Liver (tissue), 9 donors: Measurements from ENCODE around the gene DIS3L2. TPM values are rescaled to one million over a fixed set of nuclear protein-coding genes. Genes with fewer than 3 reads are reported as not detected.

Experiments used
- DNase-seq: peaks from one replicate; pipeline ENCODE4 v3.0.0-alpha.2; 2017; ENCODE audit warnings: low spot score
- H3K27ac ChIP-seq, 2 donors: one replicate each; pipeline ENCODE4 v1.7.0; 2013; ENCODE audit warnings: inconsistent platforms in 2 of 2, low read length in 2 of 2, control low read depth in 1 of 2, low read depth in 1 of 2, mild to moderate bottlenecking in 1 of 2
- H3K27me3 ChIP-seq, 4 donors: one replicate each; pipeline versions ENCODE4 v1.6.1 to v1.7.0; 2013; ENCODE audit warnings: low read length in 3 of 4, inconsistent platforms in 1 of 4, mild to moderate bottlenecking in 1 of 4, moderate library complexity in 1 of 4; ENCODE audit not compliant: control insufficient read depth in 4 of 4, insufficient read depth in 4 of 4
- H3K36me3 ChIP-seq, 4 donors: one replicate each; pipeline versions ENCODE4 v1.6.1 to v1.7.0; 2013; ENCODE audit warnings: low read length in 3 of 4, mild to moderate bottlenecking in 3 of 4, low read depth in 1 of 4, moderate library complexity in 1 of 4; ENCODE audit not compliant: control insufficient read depth in 4 of 4, insufficient read depth in 3 of 4
- H3K4me1 ChIP-seq, 4 donors: one replicate each; pipeline versions ENCODE4 v1.6.1 to v1.7.0; 2013; ENCODE audit warnings: low read length in 3 of 4, mild to moderate bottlenecking in 3 of 4, moderate library complexity in 1 of 4; ENCODE audit not compliant: control insufficient read depth in 4 of 4, insufficient read depth in 4 of 4
- H3K4me3 ChIP-seq, 3 donors: one replicate each; pipeline versions ENCODE4 v1.6.1 to v1.7.0; 2013; ENCODE audit warnings: low read length in 3 of 3, control low read depth in 1 of 3, low read depth in 1 of 3, mild to moderate bottlenecking in 1 of 3
- H3K9ac ChIP-seq, 2 donors: one replicate each; pipeline ENCODE4 v1.7.0; 2013; ENCODE audit warnings: low read length in 2 of 2, mild to moderate bottlenecking in 2 of 2, moderate library complexity in 2 of 2, control low read depth in 1 of 2, low read depth in 1 of 2
- H3K9me3 ChIP-seq, 4 donors: one replicate each; pipeline versions ENCODE4 v1.6.1 to v1.7.0; 2013; ENCODE audit warnings: low read length in 3 of 4; ENCODE audit not compliant: control insufficient read depth in 4 of 4
- EGR1 ChIP-seq, 2 donors: IDR thresholded peaks; 2 replicates each; pipeline ENCODE4 v1.6.1; 2016 to 2018; ENCODE audit warnings: antibody characterized with exemption in 2 of 2, low read depth in 2 of 2
- FOXA1 ChIP-seq: IDR thresholded peaks from 2 replicates; pipeline ENCODE4 v1.6.1; 2016; ENCODE audit warnings: antibody characterized with exemption
- FOXA2 ChIP-seq: IDR thresholded peaks from 2 replicates; pipeline ENCODE4 v1.6.1; 2016; ENCODE audit warnings: antibody characterized with exemption
- HNF4A ChIP-seq, 2 donors: conservative IDR thresholded peaks; 2 replicates each; pipeline ENCODE4 v1.6.1; 2016; ENCODE audit warnings: antibody characterized with exemption in 2 of 2, mild to moderate bottlenecking in 2 of 2
- HNF4G ChIP-seq: IDR thresholded peaks from 2 replicates; pipeline ENCODE4 v1.6.1; 2016; ENCODE audit warnings: antibody characterized with exemption
- JUND ChIP-seq, 2 donors: IDR thresholded peaks; 2 replicates each; pipeline ENCODE4 v1.6.1; 2016; ENCODE audit warnings: antibody characterized with exemption in 2 of 2
- NR2F2 ChIP-seq: IDR thresholded peaks from 2 replicates; pipeline ENCODE4 v1.6.1; 2016; ENCODE audit warnings: antibody characterized with exemption
- RAD21 ChIP-seq, 2 donors: IDR thresholded peaks; 2 replicates each; pipeline ENCODE4 v1.6.1; 2016; ENCODE audit warnings: antibody characterized with exemption in 2 of 2, mild to moderate bottlenecking in 2 of 2
- SP1 ChIP-seq: IDR thresholded peaks from 2 replicates; pipeline ENCODE4 v1.6.1; 2018; ENCODE audit warnings: antibody characterized with exemption, mild to moderate bottlenecking
- YY1 ChIP-seq: IDR thresholded peaks from 2 replicates; pipeline ENCODE4 v1.6.1; 2016; ENCODE audit warnings: antibody characterized with exemption, mild to moderate bottlenecking
- WGBS: extraction: QIAGEN DNeasy Blood & Tissue Kit; methylation state at CpG from one replicate; pipeline ENCODE4 v1.1.7; 2013; 5-methylcytosine and 5-hydroxymethylcytosine counted together
- polyA plus RNA-seq, 2 donors: library from polyadenylated mRNA; stranded (reverse) in 1 of 2; unstranded in 1 of 2; fragments of 200-250 nt in 1 of 2; fragments of >200 nt in 1 of 2; fragmentation: Nextera tagmentation in 1 of 2; extraction: Ambion mirVana in 1 of 2; gene quantifications; one replicate each; pipeline versions ENCODE4 v1.2.1 to v1.2.3, GENCODE V29; 2013 to 2015
- total RNA-seq, 2 donors: library from RNA; depleted of rRNA; stranded (reverse); fragments of >200 nt; gene quantifications; one replicate each; pipeline ENCODE4 v1.2.3, GENCODE V29; 2014
- TF ChIP-seq, protein P1 (sequence below): IDR thresholded peaks from 2 replicates; pipeline ENCODE4 v1.6.1; 2016; ENCODE audit warnings: antibody characterized with exemption
- TF ChIP-seq, protein P2 (sequence below): fragments of 150-350 bp; IDR thresholded peaks from 2 replicates; pipeline ENCODE4 v1.5.1; 2017; ENCODE audit warnings: improper control_type of control experiment, low read depth, low read length; ENCODE audit not compliant: missing input control
- TF ChIP-seq, protein P3 (sequence below): IDR thresholded peaks from 2 replicates; pipeline ENCODE4 v1.6.1; 2016; ENCODE audit warnings: antibody characterized with exemption
- donor health status: healthy.
- donor health status: healthy.
- donor health status: healthy.
- donor health status: healthy.
- donor health status: healthy.

Gene DIS3L2
- total and polyA plus RNA-seq, 4 donors = 5.7 to 21.5 (median 8.8) TPM

DNA sequence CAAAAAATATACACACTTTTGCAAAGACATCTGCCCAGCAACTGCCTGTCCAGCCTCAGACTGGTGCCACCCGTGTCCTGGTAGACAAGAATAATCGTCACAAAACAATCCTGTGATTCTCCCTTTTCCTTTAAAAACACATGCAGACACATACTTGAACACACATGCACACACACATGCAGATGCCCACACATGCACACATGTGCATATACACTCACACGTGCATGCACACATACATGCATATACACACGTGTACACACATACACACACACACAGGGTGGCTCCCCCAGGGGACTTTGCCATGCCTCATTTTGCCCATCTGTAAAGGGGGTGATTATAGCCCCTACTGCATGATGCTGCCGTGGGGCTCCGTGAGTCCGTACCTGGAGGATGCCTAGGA lies 392.1 kb downstream of the DIS3L2 start:
- DNase-seq = no peak
- no peak overlapping the region for H3K27ac ChIP-seq
- no peak overlapping the region for H3K9ac ChIP-seq
- H3K36me3 ChIP-seq = no peaks in the 10 kb centered on the region
- no peak for TF ChIP-seq EGR1 (IDR thresholded peaks at IDR 0.05; ENCODE audit: low read depth in 2 of 2)
- no peak for TF ChIP-seq JUND (IDR thresholded peaks at IDR 0.05)
- no peak for TF ChIP-seq FOXA1
- TF ChIP-seq, protein P1, sequence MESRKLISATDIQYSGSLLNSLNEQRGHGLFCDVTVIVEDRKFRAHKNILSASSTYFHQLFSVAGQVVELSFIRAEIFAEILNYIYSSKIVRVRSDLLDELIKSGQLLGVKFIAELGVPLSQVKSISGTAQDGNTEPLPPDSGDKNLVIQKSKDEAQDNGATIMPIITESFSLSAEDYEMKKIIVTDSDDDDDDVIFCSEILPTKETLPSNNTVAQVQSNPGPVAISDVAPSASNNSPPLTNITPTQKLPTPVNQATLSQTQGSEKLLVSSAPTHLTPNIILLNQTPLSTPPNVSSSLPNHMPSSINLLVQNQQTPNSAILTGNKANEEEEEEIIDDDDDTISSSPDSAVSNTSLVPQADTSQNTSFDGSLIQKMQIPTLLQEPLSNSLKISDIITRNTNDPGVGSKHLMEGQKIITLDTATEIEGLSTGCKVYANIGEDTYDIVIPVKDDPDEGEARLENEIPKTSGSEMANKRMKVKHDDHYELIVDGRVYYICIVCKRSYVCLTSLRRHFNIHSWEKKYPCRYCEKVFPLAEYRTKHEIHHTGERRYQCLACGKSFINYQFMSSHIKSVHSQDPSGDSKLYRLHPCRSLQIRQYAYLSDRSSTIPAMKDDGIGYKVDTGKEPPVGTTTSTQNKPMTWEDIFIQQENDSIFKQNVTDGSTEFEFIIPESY = no peak
- TF ChIP-seq HNF4G = no peak
- TF ChIP-seq RAD21 (IDR thresholded peaks at IDR 0.05) = no peak
- peaks cover 6 to 16% (median 11%) of the 10 kb centered on the region in 4 donors for H3K27me3 ChIP-seq
- H3K4me3 ChIP-seq = no peak overlapping the region
- 90% methylated on average over 7 of the region's 7 CpGs for WGBS
- H3K4me1 ChIP-seq = peaks cover 0 to 3% (median 1%) of the 10 kb centered on the region in 4 donors
- no peaks in the 10 kb centered on the region for H3K9me3 ChIP-seq

DNA sequence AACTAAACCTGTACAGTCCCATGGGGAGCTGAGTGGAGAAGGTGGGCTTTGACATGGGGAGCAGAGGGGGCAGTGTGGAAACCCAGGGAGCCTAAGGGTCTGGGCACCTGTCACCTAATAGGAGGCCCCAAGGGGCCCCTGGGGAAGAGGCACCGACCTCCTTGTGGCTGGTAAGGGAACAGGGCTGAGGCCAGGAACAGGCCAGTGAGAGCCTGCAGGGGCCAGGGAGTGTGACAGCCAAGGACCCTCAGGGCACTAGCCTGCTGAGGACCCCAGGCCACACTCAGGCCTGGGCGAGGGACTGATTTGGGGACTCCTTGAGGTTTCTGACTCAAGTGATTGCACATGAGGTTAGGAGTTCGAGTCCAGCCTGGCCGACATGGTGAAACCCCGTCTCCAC lies 392.6 kb downstream of the DIS3L2 start:
- no peak overlapping the region for H3K4me3 ChIP-seq
- no peaks in the 10 kb centered on the region for H3K9me3 ChIP-seq
- peaks cover 6 to 16% (median 11%) of the 10 kb centered on the region in 4 donors for H3K27me3 ChIP-seq
- WGBS = 85% methylated on average over 5 of the region's 5 CpGs
- H3K36me3 ChIP-seq = no peaks in the 10 kb centered on the region
- TF ChIP-seq HNF4A (conservative IDR thresholded peaks at IDR 0.05) (no peak), FOXA1 (no peak), YY1 (no peak), RAD21 (IDR thresholded peaks at IDR 0.05) (no peak), NR2F2 (no peak), HNF4G (no peak), SP1 (no peak)
- TF ChIP-seq, protein P2, sequence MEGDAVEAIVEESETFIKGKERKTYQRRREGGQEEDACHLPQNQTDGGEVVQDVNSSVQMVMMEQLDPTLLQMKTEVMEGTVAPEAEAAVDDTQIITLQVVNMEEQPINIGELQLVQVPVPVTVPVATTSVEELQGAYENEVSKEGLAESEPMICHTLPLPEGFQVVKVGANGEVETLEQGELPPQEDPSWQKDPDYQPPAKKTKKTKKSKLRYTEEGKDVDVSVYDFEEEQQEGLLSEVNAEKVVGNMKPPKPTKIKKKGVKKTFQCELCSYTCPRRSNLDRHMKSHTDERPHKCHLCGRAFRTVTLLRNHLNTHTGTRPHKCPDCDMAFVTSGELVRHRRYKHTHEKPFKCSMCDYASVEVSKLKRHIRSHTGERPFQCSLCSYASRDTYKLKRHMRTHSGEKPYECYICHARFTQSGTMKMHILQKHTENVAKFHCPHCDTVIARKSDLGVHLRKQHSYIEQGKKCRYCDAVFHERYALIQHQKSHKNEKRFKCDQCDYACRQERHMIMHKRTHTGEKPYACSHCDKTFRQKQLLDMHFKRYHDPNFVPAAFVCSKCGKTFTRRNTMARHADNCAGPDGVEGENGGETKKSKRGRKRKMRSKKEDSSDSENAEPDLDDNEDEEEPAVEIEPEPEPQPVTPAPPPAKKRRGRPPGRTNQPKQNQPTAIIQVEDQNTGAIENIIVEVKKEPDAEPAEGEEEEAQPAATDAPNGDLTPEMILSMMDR = no peak
- TF ChIP-seq, protein P3, sequence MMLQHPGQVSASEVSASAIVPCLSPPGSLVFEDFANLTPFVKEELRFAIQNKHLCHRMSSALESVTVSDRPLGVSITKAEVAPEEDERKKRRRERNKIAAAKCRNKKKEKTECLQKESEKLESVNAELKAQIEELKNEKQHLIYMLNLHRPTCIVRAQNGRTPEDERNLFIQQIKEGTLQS = no peak
- no peak overlapping the region for H3K9ac ChIP-seq
- no peak for DNase-seq
- H3K4me1 ChIP-seq = peaks cover 0 to 3% (median 1%) of the 10 kb centered on the region in 4 donors
- no peak overlapping the region for H3K27ac ChIP-seq

DNA sequence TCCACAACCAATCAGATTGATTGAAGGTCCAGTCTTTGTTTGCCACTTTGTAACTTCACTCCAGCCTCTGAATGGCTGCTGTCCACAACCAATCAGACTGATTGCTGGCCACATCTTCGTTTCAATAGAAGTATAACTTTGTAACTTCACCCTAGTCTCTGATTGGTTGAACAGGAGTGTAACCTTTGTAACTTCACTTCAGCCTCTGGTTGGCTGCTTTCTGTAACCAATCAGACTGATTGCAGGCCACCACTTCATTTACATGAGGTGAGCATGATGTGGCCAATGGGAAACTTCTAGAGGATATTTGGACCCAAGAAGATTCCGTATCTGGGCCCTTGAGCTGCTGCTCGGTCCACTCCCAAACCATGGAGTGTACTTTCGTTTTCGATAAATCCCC lies 400.1 kb downstream of the DIS3L2 start:
- Histone ChIP-seq H3K4me3 (no peak overlapping the region), H3K36me3 (no peaks in the 10 kb centered on the region), H3K4me1 (peaks cover 0 to 9% (median 3%) of the 10 kb centered on the region in 4 donors), H3K9ac (no peak overlapping the region), H3K9me3 (no peaks in the 10 kb centered on the region), H3K27ac (no peak overlapping the region), H3K27me3 (no peaks in the 10 kb centered on the region)
- TF ChIP-seq FOXA1 (no peak), HNF4A (conservative IDR thresholded peaks at IDR 0.05) (no peak), FOXA2 (no peak), RAD21 (IDR thresholded peaks at IDR 0.05) (no peak), YY1 (no peak), JUND (IDR thresholded peaks at IDR 0.05) (no peak)
- TF ChIP-seq, protein P3 = no peak
- 93% methylated on average over 5 of the region's 5 CpGs for WGBS
- no peak for DNase-seq
